Fibroblast of lung (primary cell): ENCODE measurements around the gene RAD52. TPM values are rescaled to one million over a fixed set of nuclear protein-coding genes. Genes with fewer than 3 reads are reported as not detected.

ENCODE experiments used
- DNase-seq, 2 donors: peaks; one replicate each; pipeline versions ENCODE4 v3.0.0 to v3.0.0-alpha.2; 2010; ENCODE audit warnings: low read depth in 2 of 2
- H2AFZ ChIP-seq: 2 replicates; pipeline ENCODE4 v1.5.1; 2012; ENCODE audit warnings: low read length, control low read depth, inconsistent platforms
- H3K27ac ChIP-seq: 2 replicates; pipeline ENCODE4 v1.5.1; 2011; ENCODE audit warnings: low read length, control low read depth; ENCODE audit not compliant: insufficient read depth
- H3K27me3 ChIP-seq: 2 replicates; pipeline ENCODE4 v1.5.1; 2011; ENCODE audit warnings: mild to moderate bottlenecking, low read length; ENCODE audit not compliant: control insufficient read depth, insufficient read depth
- H3K36me3 ChIP-seq: 2 replicates; pipeline ENCODE4 v1.5.1; 2011; ENCODE audit warnings: low read length; ENCODE audit not compliant: control insufficient read depth, insufficient read depth
- H3K4me1 ChIP-seq: 2 replicates; pipeline ENCODE4 v1.5.1; 2011; ENCODE audit warnings: low read length; ENCODE audit not compliant: control insufficient read depth, insufficient read depth; ENCODE audit errors: extremely low read depth
- H3K4me2 ChIP-seq: 2 replicates; pipeline ENCODE4 v1.5.1; 2011; ENCODE audit warnings: low read length, control low read depth; ENCODE audit not compliant: insufficient read depth; ENCODE audit errors: extremely low read depth
- H3K4me3 ChIP-seq, 4 experiments: fragments of 200-600 bp in 1 of 4; sonication (generic) in 1 of 4; replicated peaks in 1 of 4; 2 replicates each; pipeline ENCODE4 v1.5.1; 2011 to 2016; ENCODE audit warnings: low read length in 4 of 4, low read depth in 3 of 4, mild to moderate bottlenecking in 3 of 4, control low read depth in 2 of 4, inconsistent platforms in 1 of 4, mixed read lengths in 1 of 4; ENCODE audit not compliant: insufficient read depth in 1 of 4; ENCODE audit errors: control extremely low read depth in 1 of 4
- H3K79me2 ChIP-seq: 2 replicates; pipeline ENCODE4 v1.5.1; 2012; ENCODE audit warnings: mild to moderate bottlenecking, low read length, inconsistent platforms; ENCODE audit not compliant: control insufficient read depth, insufficient read depth
- H3K9ac ChIP-seq: 2 replicates; pipeline ENCODE4 v1.5.1; 2011; ENCODE audit warnings: mild to moderate bottlenecking, low read length, control low read depth; ENCODE audit not compliant: insufficient read depth
- H3K9me3 ChIP-seq: 2 replicates; pipeline ENCODE4 v1.5.1; 2012; ENCODE audit warnings: low read depth, low read length; ENCODE audit not compliant: control insufficient read depth, insufficient read depth
- H4K20me1 ChIP-seq: 2 replicates; pipeline ENCODE4 v1.5.1; 2011; ENCODE audit warnings: low read length; ENCODE audit not compliant: control insufficient read depth, insufficient read depth; ENCODE audit errors: extremely low read depth
- CTCF ChIP-seq, 2 donors: IDR thresholded peaks in 1 of 2; conservative IDR thresholded peaks in 1 of 2; 1 replicate in 1 of 2; 2 replicates in 1 of 2; pipeline ENCODE4 v1.5.1; 2011 to 2012; ENCODE audit warnings: low read length in 2 of 2, control low read depth in 1 of 2, inconsistent platforms in 1 of 2, low read depth in 1 of 2, mild to moderate bottlenecking in 1 of 2
- EZH2 ChIP-seq: IDR thresholded peaks from 2 replicates; pipeline ENCODE4 v1.5.1; 2012; ENCODE audit warnings: low read length, control low read depth, mild to moderate bottlenecking; ENCODE audit errors: missing control alignments
- polyA plus RNA-seq, 2 donors: library from polyadenylated mRNA; depleted of rRNA in 1 of 2; stranded (reverse) in 1 of 2; unstranded in 1 of 2; fragments of >200 nt; gene quantifications; 2 replicates each; pipeline ENCODE4 v1.2.1, GENCODE V29; 2011 to 2012; ENCODE audit warnings: missing spikeins in 1 of 2
- total RNA-seq: library from RNA; depleted of rRNA; stranded (reverse); fragments of >200 nt; gene quantifications from 2 replicates; pipeline ENCODE4 v1.2.1, GENCODE V29; 2014

RAD52 gene
- total and polyA plus RNA-seq, 2 donors (not counting 1 experiment from before 2014, with no cell fraction given): 7.3 to 19.2 TPM

- H3K4me3 ChIP-seq: no peak overlapping the region
- H3K27ac ChIP-seq: no peak overlapping the region
- peak; percentile 34 to 41 for DNase-seq
- no peaks in the 10 kb centered on the region for H4K20me1 ChIP-seq
- no peak overlapping the region for H2AFZ ChIP-seq
- no peaks in the 10 kb centered on the region for H3K27me3 ChIP-seq
- no peak overlapping the region for H3K9ac ChIP-seq
- TF ChIP-seq CTCF (conservative IDR thresholded peaks at IDR 0.05 in 1 of 2, IDR thresholded peaks at IDR 0.05 in 1 of 2; ENCODE audit: low read depth in 1 of 2, low read length in 2 of 2) (no peak), EZH2 (no peak)
- peaks cover 40% of the 10 kb centered on the region for H3K79me2 ChIP-seq
- no peaks in the 10 kb centered on the region for H3K9me3 ChIP-seq
- peaks cover 2% of the 10 kb centered on the region for H3K4me1 ChIP-seq
- peaks cover 2% of the 10 kb centered on the region for H3K36me3 ChIP-seq
- no peak overlapping the region for H3K4me2 ChIP-seq
Observed at GRCh38 chr12:946631-947030, 2.9 kb downstream of the RAD52 start.

- Histone ChIP-seq H3K27me3 (no peaks in the 10 kb centered on the region), H3K4me2 (no peak overlapping the region), H3K79me2 (peaks cover 40% of the 10 kb centered on the region), H3K36me3 (peaks cover 2% of the 10 kb centered on the region), H3K9ac (no peak overlapping the region), H3K27ac (no peak overlapping the region), H3K4me1 (peaks cover 2% of the 10 kb centered on the region), H2AFZ (no peak overlapping the region), H3K4me3 (no peak overlapping the region), H3K9me3 (no peaks in the 10 kb centered on the region), H4K20me1 (no peaks in the 10 kb centered on the region)
- DNase-seq: no peak
- TF ChIP-seq EZH2: no peak
- no peak for TF ChIP-seq CTCF (conservative IDR thresholded peaks at IDR 0.05 in 1 of 2, IDR thresholded peaks at IDR 0.05 in 1 of 2; ENCODE audit: low read depth in 1 of 2, low read length in 2 of 2)
Observed at GRCh38 chr12:946212-946611, 3.3 kb downstream of the RAD52 start.

- Histone ChIP-seq H3K79me2 (peaks cover 44% of the 10 kb centered on the region), H4K20me1 (no peaks in the 10 kb centered on the region)
- no peak for DNase-seq
Observed at GRCh38 chr12:944211-944610, 5.3 kb downstream of the RAD52 start.

More at GRCh38 chr12:944211-944610, 5.3 kb downstream of the RAD52 start:
- H3K27me3 ChIP-seq: no peaks in the 10 kb centered on the region
- peaks cover 4% of the 10 kb centered on the region for H3K36me3 ChIP-seq
- no peak overlapping the region for H3K9ac ChIP-seq
- no peak overlapping the region for H3K4me2 ChIP-seq
- no peaks in the 10 kb centered on the region for H3K4me1 ChIP-seq
- H3K9me3 ChIP-seq: no peaks in the 10 kb centered on the region
- no peak overlapping the region for H3K4me3 ChIP-seq
- TF ChIP-seq CTCF (conservative IDR thresholded peaks at IDR 0.05 in 1 of 2, IDR thresholded peaks at IDR 0.05 in 1 of 2; ENCODE audit: low read depth in 1 of 2, low read length in 2 of 2) (no peak), EZH2 (no peak)
- H3K27ac ChIP-seq: no peak overlapping the region
- no peak overlapping the region for H2AFZ ChIP-seq
